NAMALWA (cell line): ENCODE measurements around the gene HTT-AS.
"Not testable (repeated sequence)": the region's sequence is repeated elsewhere in the genome, so short reads cannot be mapped to it uniquely, and the experiment has no call there.

Experiments used
- DNase-seq: peaks from one replicate; pipeline ENCODE4 v3.0.0-alpha.2; 2015; ENCODE audit warnings: low spot score

Gene HTT-AS

DNA sequence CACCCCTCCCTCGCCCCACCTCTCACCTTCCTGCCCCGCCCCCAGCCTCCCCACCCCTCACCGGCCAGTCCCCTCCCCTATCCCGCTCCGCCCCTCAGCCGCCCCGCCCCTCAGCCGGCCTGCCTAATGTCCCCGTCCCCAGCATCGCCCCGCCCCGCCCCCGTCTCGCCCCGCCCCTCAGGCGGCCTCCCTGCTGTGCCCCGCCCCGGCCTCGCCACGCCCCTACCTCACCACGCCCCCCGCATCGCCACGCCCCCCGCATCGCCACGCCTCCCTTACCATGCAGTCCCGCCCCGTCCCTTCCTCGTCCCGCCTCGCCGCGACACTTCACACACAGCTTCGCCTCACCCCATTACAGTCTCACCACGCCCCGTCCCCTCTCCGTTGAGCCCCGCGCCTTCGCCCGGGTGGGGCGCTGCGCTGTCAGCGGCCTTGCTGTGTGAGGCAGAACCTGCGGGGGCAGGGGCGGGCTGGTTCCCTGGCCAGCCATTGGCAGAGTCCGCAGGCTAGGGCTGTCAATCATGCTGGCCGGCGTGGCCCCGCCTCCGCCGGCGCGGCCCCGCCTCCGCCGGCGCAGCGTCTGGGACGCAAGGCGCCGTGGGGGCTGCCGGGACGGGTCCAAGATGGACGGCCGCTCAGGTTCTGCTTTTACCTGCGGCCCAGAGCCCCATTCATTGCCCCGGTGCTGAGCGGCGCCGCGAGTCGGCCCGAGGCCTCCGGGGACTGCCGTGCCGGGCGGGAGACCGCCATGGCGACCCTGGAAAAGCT is at the start of gene HTT-AS, which contains the start of gene HTT:
TSS of gene HTT-AS (minus strand) at position 461 of the 768 bp plus-strand sequence.
TSS of gene HTT (plus strand) at position 604 of the 768 bp plus-strand sequence. CDS start at position 749, 145 bp downstream.
- peak; percentile 95 for DNase-seq

DNA sequence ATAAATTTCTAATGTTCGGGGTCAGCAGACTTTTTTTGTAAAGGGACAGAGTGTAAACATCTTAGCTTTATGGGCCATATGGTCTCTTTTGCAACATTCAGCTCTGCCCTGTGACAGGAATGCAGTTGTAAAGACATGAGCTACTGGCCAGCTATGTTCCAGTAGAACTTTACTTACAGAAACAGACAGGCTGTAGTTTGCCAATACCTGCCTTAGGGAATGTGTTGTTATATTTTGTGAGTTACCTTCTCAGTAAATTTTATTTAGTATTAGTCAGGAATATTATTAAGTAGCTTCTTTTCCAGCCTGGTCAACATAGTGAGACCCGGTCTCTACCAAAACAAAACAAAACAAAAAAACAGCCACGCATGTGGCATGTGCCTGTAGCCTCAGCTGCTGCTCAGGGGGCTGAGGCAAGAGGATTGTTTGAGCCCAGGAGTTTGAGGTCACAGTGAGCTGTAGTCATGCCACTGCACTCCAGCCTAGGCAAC is 48.9 kb upstream of the HTT-AS start:
- DNase-seq: no peak

DNA sequence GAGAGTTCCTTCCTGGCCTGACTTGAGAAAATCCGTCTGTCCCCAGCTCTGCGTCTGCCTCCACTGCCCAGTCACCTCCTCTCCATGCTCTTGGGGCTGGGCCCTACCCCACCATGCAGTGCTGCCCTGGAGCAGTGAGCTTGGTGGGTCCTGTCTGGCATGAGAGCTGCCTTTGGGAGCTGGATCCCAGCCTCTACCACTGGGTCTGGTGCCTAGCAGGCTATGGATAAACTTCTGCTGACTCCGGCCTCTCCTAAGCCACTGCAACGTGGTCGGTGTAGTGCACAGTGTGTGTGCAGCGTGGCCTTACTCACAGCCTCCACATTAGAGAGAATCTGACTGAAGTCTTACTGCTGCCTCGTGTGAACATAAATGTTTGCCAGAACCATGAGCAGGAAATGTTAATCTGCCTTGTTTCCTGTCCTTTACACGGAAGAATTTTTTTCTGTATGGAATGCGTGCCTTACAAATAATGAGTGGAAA is 47.8 kb upstream of the HTT-AS start:
- no peak for DNase-seq

DNA sequence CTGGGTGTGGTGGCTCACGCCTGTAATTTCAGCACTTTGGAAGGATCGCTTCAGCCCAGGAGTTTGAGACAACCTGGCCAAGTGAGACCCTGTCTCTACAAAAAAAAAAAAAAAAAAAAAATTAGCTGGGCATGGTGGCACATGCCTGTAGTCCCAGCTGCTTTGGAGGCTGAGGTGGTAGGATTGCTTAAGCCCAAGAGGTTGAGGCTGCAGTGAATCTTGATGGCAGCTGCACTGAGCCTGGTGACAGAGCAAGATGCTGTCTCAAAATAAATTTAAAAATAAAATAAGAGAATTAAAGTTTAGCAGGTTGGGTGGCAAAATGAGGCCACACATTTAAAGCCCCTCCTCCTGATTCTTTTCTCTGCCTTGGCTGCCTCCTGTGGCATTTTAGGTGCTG is 47.3 kb upstream of the HTT-AS start:
- no peak for DNase-seq

DNA sequence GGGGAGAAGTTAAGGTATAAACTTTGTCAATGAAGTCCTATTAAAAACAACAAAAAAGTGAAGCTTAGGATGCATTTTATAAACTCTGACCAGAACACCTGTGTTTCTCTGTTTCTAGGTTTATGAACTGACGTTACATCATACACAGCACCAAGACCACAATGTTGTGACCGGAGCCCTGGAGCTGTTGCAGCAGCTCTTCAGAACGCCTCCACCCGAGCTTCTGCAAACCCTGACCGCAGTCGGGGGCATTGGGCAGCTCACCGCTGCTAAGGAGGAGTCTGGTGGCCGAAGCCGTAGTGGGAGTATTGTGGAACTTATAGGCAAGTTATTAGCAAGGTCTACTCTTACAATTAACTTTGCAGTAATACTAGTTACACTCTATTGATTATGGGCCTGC is 46.8 kb upstream of the HTT-AS start:
- no peak for DNase-seq

DNA sequence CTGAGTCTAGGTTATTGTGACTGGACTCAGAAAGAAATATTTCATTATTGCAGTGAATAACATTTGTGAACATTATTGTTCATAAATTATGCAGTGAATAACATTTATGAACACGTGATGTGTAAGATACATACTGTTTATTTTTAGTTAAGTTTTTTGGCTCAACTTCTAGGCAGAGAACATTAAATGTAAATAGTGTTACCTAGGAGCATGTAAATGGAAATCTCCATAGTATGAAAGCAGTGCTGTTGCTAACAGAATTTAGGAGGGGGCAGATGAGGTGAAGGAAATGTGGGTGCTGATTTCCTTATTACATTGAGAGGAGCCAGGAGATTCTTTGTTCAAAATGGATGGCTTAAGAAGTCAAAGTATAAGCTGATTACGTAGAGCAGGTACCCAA is 45.1 kb upstream of the HTT-AS start:
- DNase-seq: no peak

DNA sequence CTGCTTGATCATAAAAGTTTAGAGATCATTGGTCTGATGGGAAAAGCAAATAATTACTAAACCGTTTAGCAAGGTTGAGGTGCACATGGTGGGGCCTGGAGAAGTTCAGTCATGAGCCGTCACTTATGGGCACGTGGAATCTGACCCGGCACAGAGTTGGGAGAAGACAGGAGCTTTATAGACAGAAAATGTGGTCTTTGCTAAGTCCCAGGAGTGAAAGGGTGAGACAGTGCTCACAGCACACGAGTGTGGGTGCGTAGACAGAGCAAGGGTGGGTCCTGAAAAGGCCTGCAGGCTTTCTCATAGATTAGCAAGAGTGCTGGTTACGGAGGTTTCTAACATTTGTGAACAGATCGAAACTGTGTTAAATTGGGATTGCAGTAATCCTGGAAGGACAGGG is 44.0 kb upstream of the HTT-AS start:
- no peak for DNase-seq

DNA sequence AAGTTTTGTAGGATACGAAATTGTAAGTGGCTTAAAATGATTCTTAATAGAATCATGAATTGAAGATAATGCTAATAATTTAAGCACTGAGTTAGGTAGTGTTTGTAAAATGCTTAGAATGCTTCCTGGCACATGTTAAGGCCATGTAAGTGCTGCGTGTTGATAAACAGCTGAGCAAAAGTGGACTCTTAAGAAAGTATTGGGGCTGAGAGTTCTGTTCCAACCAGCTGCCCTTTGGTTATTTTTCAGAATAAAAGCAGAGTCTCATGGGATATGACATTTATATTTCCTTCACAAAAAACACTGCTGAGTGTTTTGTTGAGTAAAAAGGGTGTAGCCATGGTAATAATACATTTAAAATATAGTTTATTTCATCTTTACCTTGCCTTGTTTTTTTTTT is 42.6 kb upstream of the HTT-AS start:
- no peak for DNase-seq

DNA sequence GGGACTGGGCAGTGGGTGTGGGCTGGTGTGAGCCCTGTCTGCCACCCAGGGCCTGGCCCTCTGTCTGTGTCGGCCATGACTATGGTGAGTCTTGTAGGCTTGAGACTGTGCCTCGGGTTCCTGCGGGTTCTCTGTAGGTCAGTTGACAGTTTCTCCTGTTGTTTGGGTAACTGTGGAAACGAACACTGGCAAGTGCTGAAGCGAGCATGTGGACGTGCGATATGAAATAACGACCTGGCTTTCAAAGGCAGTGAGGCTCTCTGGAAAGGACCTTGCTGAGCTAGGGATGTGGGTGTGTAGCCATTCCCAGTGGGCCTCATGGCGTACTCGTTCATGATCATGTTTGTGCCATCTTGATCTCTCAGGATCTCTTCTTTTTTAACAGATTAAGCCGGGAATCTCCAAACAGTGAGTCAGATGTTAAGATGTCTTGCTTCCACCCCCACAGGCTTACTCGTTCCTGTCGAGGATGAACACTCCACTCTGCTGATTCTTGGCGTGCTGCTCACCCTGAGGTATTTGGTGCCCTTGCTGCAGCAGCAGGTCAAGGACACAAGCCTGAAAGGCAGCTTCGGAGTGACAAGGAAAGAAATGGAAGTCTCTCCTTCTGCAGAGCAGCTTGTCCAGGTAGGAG is 41.4 kb upstream of the HTT-AS start:
- DNase-seq: no peak

DNA sequence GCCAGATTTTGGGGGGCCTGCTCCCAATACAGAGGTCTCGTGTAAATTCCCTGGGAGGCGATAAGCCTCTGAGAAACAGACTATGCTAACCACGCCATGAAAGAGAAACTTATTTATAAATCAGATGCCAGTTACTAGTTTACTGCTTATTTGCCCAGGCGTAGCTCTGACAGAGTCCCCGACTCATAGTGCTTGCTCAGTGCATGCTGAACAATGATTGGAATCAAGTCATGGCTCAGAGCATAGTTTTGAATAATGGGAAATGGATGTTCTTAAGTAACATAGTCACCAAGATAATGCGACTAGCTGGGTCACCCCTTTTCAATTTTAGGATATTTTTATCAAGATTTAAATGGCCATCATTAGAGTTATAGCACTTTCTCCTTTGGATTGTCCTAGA is 40.0 kb upstream of the HTT-AS start:
- DNase-seq: no peak

DNA sequence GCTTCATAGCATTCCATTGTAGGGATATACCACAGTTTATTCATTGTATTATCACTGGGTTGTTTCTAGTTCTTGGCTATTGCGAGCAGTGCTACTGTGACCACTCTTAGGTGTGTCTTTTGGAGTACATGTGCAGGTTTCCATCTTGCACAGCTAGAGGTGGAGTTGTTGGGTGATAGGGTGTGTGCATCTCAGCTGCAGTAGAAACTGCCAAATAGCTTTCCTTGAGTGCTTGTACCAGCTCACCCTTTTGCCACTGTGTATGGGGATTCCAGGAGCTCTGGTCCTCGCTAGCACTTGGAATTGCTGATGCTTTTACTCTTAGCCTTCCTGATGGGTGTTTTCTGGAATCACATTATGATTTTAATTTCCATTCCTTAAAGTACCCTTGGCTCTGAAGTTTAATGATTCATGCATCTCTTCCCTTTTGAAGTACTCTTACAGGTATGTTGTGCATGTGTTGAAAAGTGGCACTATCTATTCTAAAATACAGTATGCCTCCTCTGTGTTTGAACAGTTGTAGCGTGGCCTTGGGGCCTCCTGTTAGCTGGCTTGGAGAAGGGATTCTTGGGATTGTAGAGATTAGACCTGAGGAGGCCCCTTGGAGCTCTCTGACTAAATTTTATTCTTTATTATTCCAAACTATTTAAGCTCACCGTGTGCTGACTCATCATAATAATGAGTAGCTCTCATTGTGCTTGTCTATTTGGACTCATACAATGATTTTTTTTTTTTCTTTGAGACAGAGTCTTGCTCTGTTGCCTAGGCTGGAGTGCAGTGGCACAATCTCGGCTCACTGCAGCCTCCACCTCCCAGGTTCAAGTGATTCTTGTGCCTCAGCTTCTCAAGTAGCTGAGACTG is 38.5 kb upstream of the HTT-AS start:
- DNase-seq: no peak

DNA sequence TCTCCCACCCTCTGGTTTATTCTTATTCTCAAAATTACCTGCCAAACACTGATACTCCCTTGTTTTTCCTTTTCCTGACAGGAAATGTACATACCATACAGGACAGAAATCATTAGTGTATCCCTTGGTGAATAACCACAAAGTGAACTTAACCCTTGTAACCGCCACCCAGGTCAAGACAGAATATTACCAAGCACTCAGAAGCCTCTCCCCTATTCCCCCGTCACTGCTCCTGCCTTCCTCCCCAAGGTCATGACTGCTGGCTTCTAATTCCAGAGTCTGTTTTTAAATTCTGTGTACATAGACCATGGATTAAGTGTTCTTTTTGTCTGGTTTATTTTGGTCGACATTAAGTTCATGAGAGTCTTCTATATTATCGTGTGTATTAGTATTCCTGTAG is 37.9 kb upstream of the HTT-AS start:
- DNase-seq: no peak

DNA sequence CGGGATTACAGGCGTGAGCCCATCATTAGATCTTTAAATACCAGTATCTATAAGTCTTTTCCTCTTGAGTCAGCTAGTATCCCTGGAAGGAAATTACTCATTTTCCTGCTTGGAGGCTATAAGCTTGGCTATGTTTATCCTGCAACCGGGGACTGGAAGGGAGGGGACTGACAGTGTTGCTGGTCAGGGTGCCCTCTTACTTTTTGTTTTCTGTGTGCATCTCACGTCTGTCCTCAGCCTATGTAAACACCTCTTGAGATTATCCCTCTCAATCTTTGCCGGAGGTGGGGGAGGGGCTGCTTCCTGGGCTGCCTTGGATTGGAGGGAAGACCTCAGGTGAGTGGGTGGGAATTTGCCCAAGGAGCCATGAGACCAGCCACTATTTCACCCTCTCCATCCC is 37.1 kb upstream of the HTT-AS start:
- DNase-seq: no peak

DNA sequence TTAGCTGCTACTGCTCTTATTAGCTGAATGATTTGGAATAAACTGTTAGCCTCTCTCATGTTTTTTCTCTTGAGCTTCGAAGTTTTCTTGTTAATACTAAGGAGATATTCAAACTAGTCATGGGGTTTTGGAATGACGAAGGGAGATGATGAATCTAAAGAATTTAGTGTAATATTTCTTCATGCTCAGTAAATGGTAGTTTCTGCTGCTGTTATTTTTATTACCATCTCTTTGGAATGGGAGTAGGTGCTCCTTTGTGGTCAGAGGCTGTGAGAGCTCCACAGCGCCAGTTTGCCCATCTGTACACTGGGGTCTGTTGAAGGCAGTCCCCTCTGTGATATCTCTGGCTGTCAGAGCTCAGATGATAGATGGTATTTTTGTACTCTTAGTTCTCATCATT is 33.9 kb upstream of the HTT-AS start:
- DNase-seq: no peak

DNA sequence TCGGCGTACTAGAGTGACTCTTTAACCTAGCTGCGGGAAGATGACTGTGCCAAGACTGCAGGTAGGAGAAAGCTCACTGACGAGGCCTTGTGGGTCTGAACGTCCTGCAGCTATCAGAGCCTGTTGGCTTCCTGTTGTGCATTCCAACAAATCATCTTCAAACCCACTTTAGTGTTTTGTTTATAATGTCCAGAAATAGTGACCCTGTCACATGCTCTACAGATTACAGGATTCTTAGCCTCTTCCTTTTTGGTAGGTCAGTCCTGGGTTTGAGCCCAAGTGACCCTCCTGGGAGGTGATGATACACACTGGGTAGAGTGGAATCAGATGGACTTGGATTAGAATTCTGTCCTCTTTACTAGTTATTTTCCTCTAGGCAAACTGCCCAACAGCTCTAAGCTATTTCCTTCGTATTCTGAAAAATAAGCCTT is 33.4 kb upstream of the HTT-AS start:
- no peak for DNase-seq

DNA sequence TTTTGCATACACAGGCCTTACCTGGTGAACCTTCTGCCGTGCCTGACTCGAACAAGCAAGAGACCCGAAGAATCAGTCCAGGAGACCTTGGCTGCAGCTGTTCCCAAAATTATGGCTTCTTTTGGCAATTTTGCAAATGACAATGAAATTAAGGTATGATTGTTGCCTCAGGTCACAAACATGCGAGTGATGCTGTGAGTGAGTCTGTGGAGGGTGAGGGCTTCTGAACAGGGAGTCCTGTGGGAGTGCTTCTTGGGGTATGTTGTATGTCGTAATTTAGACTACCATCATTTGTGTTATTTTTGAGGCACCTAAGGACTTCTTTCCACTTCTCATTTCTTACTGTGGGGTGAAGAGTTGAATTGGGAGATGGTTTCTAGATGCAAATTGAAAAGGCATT is 32.9 kb upstream of the HTT-AS start:
- no peak for DNase-seq

DNA sequence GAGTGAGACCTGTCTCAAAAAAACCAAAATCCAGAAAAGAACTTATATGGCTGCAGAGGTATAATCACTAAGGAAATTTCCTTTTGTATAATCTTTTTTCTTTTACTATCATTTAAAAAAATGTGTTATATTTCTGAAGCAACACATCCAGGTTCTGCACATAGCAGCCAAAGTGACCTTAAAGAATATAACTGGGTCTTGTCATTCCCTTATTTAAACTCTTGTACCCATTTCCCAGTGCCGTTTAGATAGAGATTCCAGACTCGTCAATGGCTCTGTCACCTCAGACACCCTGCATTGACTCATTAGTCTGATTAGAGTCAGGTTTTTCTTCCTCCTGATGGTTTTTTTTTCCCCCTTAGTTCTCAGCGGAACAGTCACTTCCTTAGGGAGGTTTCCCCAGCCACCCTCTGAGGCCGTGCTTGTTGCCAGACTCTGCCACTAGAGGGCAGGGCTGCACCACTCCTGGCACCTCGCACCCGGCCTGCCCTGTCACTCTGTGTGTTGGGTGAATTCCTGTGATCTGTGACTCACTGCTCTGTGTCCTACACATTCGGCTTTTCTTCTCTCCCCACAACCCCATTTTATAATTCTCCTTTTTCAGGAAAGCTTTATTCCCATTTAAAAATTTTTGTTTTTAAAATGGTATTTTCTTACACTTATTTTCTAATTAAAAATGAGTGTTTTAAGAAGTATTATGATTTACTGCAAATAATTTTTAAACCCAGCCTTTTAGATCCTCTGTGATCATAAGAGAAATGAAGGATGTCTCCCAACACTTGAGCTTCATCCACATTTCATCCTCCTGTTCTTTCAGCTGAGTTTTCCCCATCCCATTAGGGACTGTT is 32.2 kb upstream of the HTT-AS start:
- DNase-seq: peak; percentile 81

DNA sequence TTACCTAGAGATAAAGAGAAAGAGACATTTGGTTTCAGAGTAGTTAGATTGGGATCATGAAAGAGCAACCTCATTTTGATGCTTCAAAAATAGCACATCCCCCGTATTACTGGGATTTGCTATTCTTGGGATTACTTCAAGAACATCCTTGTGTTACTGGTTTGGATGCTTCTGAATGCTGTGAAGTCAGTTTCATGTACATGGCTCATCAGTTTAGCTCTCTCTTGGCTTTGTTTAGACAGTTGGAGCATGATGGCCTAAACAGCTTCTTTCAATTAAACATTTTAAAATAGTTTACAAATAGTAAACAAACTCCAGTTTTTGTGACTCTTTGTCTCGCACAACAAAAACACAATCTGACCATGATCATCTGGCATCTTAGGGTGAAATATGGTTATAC is 24.0 kb upstream of the HTT-AS start:
- DNase-seq: no peak

DNA sequence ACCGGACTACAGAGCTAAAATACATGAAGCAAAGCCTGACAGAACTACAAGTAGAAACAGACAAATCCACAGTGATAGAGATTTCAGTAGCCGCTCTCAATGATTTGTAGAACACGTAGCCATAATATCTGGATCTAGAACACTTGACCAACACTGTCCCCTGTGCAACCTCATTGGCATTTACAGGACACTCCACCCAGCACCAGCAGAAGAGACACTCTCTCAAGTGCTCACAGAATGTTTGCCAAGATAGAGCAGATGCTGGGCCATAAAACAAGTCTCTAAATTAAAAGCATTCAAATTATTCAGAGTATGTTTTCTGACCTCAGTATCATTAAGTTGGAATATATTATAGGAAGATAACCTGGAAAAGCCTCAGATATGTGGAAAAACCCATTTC is 21.9 kb upstream of the HTT-AS start:
- DNase-seq: no peak

DNA sequence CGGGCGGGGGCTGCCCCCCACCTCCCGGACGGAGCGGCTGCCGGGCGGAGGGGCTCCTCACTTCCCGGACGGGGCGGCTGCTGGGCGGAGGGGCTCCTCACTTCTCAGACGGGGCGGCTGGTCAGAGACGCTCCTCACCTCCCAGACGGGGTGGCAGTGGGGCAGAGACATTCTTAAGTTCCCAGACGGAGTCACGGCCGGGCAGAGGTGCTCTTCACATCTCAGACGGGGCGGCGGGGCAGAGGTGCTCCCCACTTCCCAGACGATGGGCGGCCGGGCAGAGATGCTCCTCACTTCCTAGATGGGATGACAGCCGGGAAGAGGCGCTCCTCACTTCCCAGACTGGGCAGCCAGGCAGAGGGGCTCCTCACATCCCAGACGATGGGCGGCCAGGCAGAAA is 20.4 kb upstream of the HTT-AS start:
- DNase-seq: not testable (repeated sequence)

DNA sequence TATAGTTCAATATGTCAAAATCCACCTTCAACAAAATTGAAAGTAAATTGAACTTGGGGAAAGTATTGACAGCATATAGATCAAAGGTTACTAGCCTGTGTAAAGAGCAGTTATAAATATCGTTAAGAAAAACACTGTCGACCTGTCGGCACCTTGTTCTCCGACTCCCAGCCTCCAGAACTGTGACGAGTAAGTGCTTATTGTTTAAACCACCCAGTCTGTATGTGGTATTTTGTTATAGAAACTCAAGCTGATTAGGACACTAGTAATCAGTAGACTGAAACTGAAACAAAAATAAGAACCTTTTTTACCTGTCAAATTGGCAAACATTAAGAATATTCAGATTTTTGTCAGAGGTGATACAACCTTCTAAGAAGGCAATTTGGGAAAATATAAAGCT is 17.1 kb upstream of the HTT-AS start:
- no peak for DNase-seq
